K562 (cell line): ENCODE measurements around the gene CA7. TPM values are rescaled to one million over a fixed set of nuclear protein-coding genes. Genes with fewer than 3 reads are reported as not detected.
A peak's percentile ranks its signal among the peaks of the same experiment; 100 is the strongest.

Experiments used
- ATF1 ChIP-seq, 2 experiments: fragments of 450-650 bp in 1 of 2; IDR thresholded peaks; 2 replicates each; pipeline ENCODE4 v1.6.1; 2016; ENCODE audit warnings: missing compliant biosample characterization in 1 of 2, missing genetic modification characterization in 1 of 2
- C11orf30 ChIP-seq: fragments of 450-650 bp; IDR thresholded peaks from 2 replicates; pipeline ENCODE4 v1.6.1; 2016; ENCODE audit warnings: low read depth, mild to moderate bottlenecking
- DDX20 ChIP-seq: fragments of 450-650 bp; IDR thresholded peaks from 2 replicates; pipeline ENCODE4 v1.6.1; 2016; ENCODE audit warnings: missing genetic modification characterization, low read depth, mild to moderate bottlenecking, missing compliant biosample characterization, moderate library complexity
- DMBX1 ChIP-seq: fragments of 250-450 bp; sonication (Bioruptor Pico); IDR thresholded peaks from 2 replicates; pipeline ENCODE4 v1.8.0; 2022; ENCODE audit warnings: inconsistent platforms, mild to moderate bottlenecking, moderate library complexity, borderline replicate concordance
- ETS2 ChIP-seq: IDR thresholded peaks from 2 replicates; pipeline ENCODE4 v1.6.1; 2016; ENCODE audit warnings: borderline replicate concordance, missing genetic modification characterization, mild to moderate bottlenecking, moderate library complexity, missing compliant biosample characterization; ENCODE audit not compliant: poor library complexity, severe bottlenecking
- FOXA3 ChIP-seq, 2 experiments: fragments of 450-650 bp in 1 of 2; sonication (generic) in 1 of 2; formaldehyde crosslinking; IDR thresholded peaks in 1 of 2; conservative IDR thresholded peaks in 1 of 2; 2 replicates each; pipeline versions ENCODE4 v1.4.0 to v1.8.0; 2020 to 2022; ENCODE audit warnings: mild to moderate bottlenecking in 2 of 2, missing genetic modification reagents in 1 of 2
- IRF1 ChIP-seq: sonication (generic); formaldehyde crosslinking; IDR thresholded peaks from 2 replicates; pipeline ENCODE4 v1.8.0; 2022; ENCODE audit warnings: missing genetic modification reagents, mild to moderate bottlenecking, borderline replicate concordance
- MBD2 ChIP-seq: sonication (generic); IDR thresholded peaks from 2 replicates; pipeline ENCODE4 v1.6.1; 2016; ENCODE audit warnings: low read depth, borderline replicate concordance
- MLX ChIP-seq, 2 experiments: fragments of 450-650 bp in 1 of 2; sonication (generic) in 1 of 2; formaldehyde crosslinking; conservative IDR thresholded peaks; 2 replicates each; pipeline versions ENCODE4 v1.4.0 to v1.8.1; 2020 to 2022; ENCODE audit warnings: mild to moderate bottlenecking in 1 of 2, missing genetic modification reagents in 1 of 2
- NKRF ChIP-seq: fragments of 450-650 bp; IDR thresholded peaks from 2 replicates; pipeline ENCODE4 v1.6.1; 2016; ENCODE audit warnings: borderline replicate concordance
- PATZ1 ChIP-seq: fragments of 250-450 bp; sonication (Bioruptor Pico); IDR thresholded peaks from 2 replicates; pipeline ENCODE4 v1.5.0; 2020; ENCODE audit warnings: mild to moderate bottlenecking, borderline replicate concordance
- PHTF2 ChIP-seq: fragments of 250-450 bp; sonication (Bioruptor Pico); IDR thresholded peaks from 2 replicates; pipeline ENCODE4 v1.5.0; 2021; ENCODE audit warnings: mild to moderate bottlenecking
- SIRT6 ChIP-seq: IDR thresholded peaks from one replicate; pipeline ENCODE4 v1.6.1; 2012; ENCODE audit warnings: low read depth, mild to moderate bottlenecking, control low read depth, inconsistent platforms, low read length, moderate library complexity
- SLC30A9 ChIP-seq: fragments of 250-450 bp; sonication (Bioruptor Pico); IDR thresholded peaks from 2 replicates; pipeline ENCODE4 v1.8.0; 2022; ENCODE audit warnings: mild to moderate bottlenecking, moderate library complexity
- TAF1 ChIP-seq: IDR thresholded peaks from 2 replicates; pipeline ENCODE4 v1.6.1; 2011; ENCODE audit warnings: mild to moderate bottlenecking, low read length, moderate library complexity; ENCODE audit not compliant: insufficient read depth, control insufficient read depth, severe bottlenecking; ENCODE audit errors: extremely low read depth
- TCFL5 ChIP-seq: fragments of 250-450 bp; sonication (Bioruptor Pico); conservative IDR thresholded peaks from 2 replicates; pipeline ENCODE4 v1.6.1; 2021; ENCODE audit warnings: mild to moderate bottlenecking, moderate library complexity, matching md5 sums
- ZNF12 ChIP-seq: sonication (generic); formaldehyde crosslinking; IDR thresholded peaks from 2 replicates; pipeline ENCODE4 v1.4.0; 2020; ENCODE audit warnings: mild to moderate bottlenecking, missing genetic modification reagents
- ZNF57 ChIP-seq: fragments of 450-650 bp; formaldehyde crosslinking; IDR thresholded peaks from 2 replicates; pipeline ENCODE4 v1.4.0; 2020; ENCODE audit warnings: mild to moderate bottlenecking, moderate library complexity
- ZNF77 ChIP-seq: fragments of 250-450 bp; sonication (Bioruptor Pico); IDR thresholded peaks from 2 replicates; pipeline ENCODE4 v1.5.0; 2020
- polyA plus RNA-seq, 8 experiments: library from polyadenylated mRNA; depleted of rRNA in 4 of 8; stranded (reverse) in 5 of 8; unstranded in 3 of 8; fragments of >200 nt; fragmentation: Nextera tagmentation in 2 of 8; fragmentation: Illumina TruSeq in 1 of 8; extraction: Ambion mirVana in 2 of 8; extraction: Trizol in 1 of 8; gene quantifications; 2 replicates each; pipeline versions ENCODE4 v1.2.1 to v1.2.3, GENCODE V29; 2011 to 2014; ENCODE audit warnings: inconsistent platforms in 1 of 8, missing spikeins in 1 of 8
- total RNA-seq, 7 experiments: library from RNA; depleted of rRNA in 6 of 7; stranded (reverse); fragments of >200 nt in 6 of 7; fragmentation: Illumina TruSeq in 2 of 7; extraction: Trizol in 2 of 7; gene quantifications; 2 replicates each; pipeline versions ENCODE4 v1.2.1 to v1.2.3, GENCODE V29; 2011 to 2021; ENCODE audit warnings: low replicate concordance in 1 of 7
- TF ChIP-seq, protein P1 (sequence below): fragments of 250-450 bp; sonication (Bioruptor Pico); IDR thresholded peaks from 2 replicates; pipeline ENCODE4 v1.4.0; 2020; ENCODE audit warnings: mild to moderate bottlenecking, moderate library complexity

Gene CA7
- total and polyA plus RNA-seq, 9 of the 15 experiments (the other 6 are each of a cell fraction or from before 2014, with no cell fraction given): 0.03 to 0.07 (median 0.05) TPM; not detected in 5

- TF ChIP-seq DDX20 (tag) (no peak; the same call in none of the 2 replicates), TAF1 (no peak), ZNF12 (CRISPR knock-in tag) (no peak), ATF1 (CRISPR knock-in tag; IDR thresholded peaks at IDR 0.05) (no peak), ATF1 (tag; IDR thresholded peaks at IDR 0.05) (no peak), MLX (CRISPR knock-in tag; conservative IDR thresholded peaks at IDR 0.05) (0 out of 4 replicates have a peak, but pooled peaks of 1 of the 2 experiments have one; percentile 14), ZNF77 (CRISPR knock-in tag) (no peak), FOXA3 (CRISPR knock-in tag; conservative IDR thresholded peaks at IDR 0.05 in 1 of 2, IDR thresholded peaks at IDR 0.05 in 1 of 2) (no peak), ETS2 (tag) (no peak), IRF1 (CRISPR knock-in tag) (no peak), ZNF57 (CRISPR knock-in tag) (no peak), C11orf30 (no peak), SIRT6 (no peak), TCFL5 (CRISPR knock-in tag) (no peak), PHTF2 (no peak), DMBX1 (CRISPR knock-in tag) (no peak; the same call in 1 of the 2 replicates), NKRF (no peak), PATZ1 (CRISPR knock-in tag) (no peak), MBD2 (no peak), SLC30A9 (no peak)
- TF ChIP-seq, protein P1, sequence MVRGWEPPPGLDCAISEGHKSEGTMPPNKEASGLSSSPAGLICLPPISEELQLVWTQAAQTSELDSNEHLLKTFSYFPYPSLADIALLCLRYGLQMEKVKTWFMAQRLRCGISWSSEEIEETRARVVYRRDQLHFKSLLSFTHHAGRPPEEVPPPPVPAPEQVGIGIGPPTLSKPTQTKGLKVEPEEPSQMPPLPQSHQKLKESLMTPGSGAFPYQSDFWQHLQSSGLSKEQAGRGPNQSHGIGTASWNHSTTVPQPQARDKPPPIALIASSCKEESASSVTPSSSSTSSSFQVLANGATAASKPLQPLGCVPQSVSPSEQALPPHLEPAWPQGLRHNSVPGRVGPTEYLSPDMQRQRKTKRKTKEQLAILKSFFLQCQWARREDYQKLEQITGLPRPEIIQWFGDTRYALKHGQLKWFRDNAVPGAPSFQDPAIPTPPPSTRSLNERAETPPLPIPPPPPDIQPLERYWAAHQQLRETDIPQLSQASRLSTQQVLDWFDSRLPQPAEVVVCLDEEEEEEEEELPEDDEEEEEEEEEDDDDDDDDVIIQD (CRISPR knock-in tag): no peak
Observed at GRCh38 chr16:66899310-66899944, 55.2 kb downstream of the CA7 start (continued).
